Muscle of back (tissue), 11 donors: ENCODE measurements around the gene DDX3X. TPM values are rescaled to one million over a fixed set of nuclear protein-coding genes. Genes with fewer than 3 reads are reported as not detected.
"Not testable (repeated sequence)": the region's sequence is repeated elsewhere in the genome, so short reads cannot be mapped to it uniquely, and the experiment has no call there.

Experiments
- DNase-seq, 3 donors: peaks; one replicate each; pipeline versions ENCODE4 v3.0.0 to v3.0.0-alpha.2; 2013
- polyA plus RNA-seq, 10 donors: library from polyadenylated mRNA; unstranded; fragments of 120-200 nt; gene quantifications; one replicate each; pipeline ENCODE4 v1.2.1, GENCODE V29; 2013; ENCODE audit not compliant: insufficient read length in 10 of 10

Gene DDX3X
- polyA plus RNA-seq, 10 donors = 103 to 198 (median 146) TPM

DNA sequence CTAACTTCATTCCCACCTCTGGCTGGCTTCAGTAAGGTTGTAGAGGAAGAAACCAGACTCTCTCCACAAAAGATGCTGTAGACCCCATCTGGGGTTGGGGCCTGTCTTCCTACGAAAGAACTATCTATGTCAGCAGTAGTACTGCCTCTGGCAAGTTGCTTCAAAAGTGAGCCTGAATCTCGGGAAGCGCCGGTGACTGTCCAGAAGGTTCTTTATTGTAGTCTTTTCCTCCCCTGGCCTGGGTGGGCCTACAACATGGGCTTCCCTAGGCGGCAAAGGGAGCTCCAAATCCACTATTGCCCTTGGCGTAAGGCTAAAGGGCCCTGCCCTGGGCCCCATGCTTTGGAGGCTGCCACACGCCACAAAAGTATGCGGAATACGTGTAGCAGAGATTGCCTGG, 74.6 kb downstream of the DDX3X start:
- no peak for DNase-seq

DNA sequence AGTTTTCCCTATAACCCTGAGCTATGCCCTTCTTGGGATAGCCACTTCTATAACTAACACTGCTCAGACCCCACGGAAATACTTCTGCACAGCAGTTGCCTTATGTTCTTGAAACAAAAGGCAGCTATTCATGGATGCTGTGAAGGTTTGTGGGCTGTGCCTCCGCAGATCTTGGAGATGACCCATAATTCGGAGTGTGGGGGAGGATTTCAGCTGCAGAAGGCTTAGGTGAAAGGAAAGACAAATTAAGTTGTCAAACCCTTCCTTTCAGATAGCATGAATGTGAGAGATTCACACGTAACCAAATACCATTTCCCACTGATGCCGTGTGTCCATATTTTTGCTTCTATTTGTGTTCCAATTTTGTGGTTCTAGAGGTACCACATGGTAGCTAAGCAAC, 75.0 kb downstream of the DDX3X start:
- DNase-seq = no peak

GRCh38 chrX:41411222-41411621, 77.3 kb downstream of the DDX3X start:
- not testable (repeated sequence) for DNase-seq

- DNase-seq = no peak
Observed at GRCh38 chrX:41412261-41413081, 78.5 kb downstream of the DDX3X start.

Other genes with a start within 250 kb of the DDX3X start
- 10 to 100 TPM; 44.0 to 62.3 (median 50.8) TPM for gene USP9X, start 248.7 kb upstream of the DDX3X start, polyA plus RNA-seq
- gene NYX, start 113.2 kb downstream of the DDX3X start, polyA plus RNA-seq = not detected